ENCODE measurements around the gene LAYN. TPM values are rescaled to one million over a fixed set of nuclear protein-coding genes. Genes with fewer than 3 reads are reported as not detected.

The LAYN gene
- total RNA-seq, 1 experiment from 2014 or later, result 3.7 TPM

Small RNA genes lying within 50 kb of the gene (microRNA-seq; reads per million reads assigned to microRNA genes)
- gene MIR34B (ENCODE audit: borderline number of aligned reads) (1.0 reads per million), gene MIR34C (ENCODE audit: borderline number of aligned reads) (116 reads per million, percentile 66 among the genes with 10 or more reads in this experiment)

Other genes with a start within 250 kb of the LAYN start
- gene POU2AF3, start 242.2 kb upstream of the LAYN start, total RNA-seq (2021), result 2.7 to 3.0 TPM (median 3.0 TPM) in 3 replicates
- gene POU2AF1, start 161.4 kb upstream of the LAYN start, total RNA-seq (2021), result 0.07 to 0.27 TPM (median 0.22 TPM) in 3 replicates
- gene BTG4, start 28.3 kb upstream of the LAYN start, total RNA-seq (2021), result 0.18 TPM in 1 of 3 replicates, not detected in the others
- not detected in 3 replicates for gene HOATZ, start 25.9 kb upstream of the LAYN start, total RNA-seq (2021)
- gene SIK2, start 61.7 kb downstream of the LAYN start, total RNA-seq (2021), result 6.7 to 8.6 TPM (median 7.2 TPM) in 3 replicates
- 74.5 to 87.7 TPM (median 75.2 TPM) in 3 replicates for gene PPP2R1B, start 225.7 kb downstream of the LAYN start, total RNA-seq (2021)